ENCODE data around the gene UGT1A9. TPM values are rescaled to one million over a fixed set of nuclear protein-coding genes. Genes with fewer than 3 reads are reported as not detected.

Gene UGT1A9
- total and polyA plus RNA-seq, 2 of the 4 experiments (the other 2 are of a cell fraction), result not detected

DNA sequence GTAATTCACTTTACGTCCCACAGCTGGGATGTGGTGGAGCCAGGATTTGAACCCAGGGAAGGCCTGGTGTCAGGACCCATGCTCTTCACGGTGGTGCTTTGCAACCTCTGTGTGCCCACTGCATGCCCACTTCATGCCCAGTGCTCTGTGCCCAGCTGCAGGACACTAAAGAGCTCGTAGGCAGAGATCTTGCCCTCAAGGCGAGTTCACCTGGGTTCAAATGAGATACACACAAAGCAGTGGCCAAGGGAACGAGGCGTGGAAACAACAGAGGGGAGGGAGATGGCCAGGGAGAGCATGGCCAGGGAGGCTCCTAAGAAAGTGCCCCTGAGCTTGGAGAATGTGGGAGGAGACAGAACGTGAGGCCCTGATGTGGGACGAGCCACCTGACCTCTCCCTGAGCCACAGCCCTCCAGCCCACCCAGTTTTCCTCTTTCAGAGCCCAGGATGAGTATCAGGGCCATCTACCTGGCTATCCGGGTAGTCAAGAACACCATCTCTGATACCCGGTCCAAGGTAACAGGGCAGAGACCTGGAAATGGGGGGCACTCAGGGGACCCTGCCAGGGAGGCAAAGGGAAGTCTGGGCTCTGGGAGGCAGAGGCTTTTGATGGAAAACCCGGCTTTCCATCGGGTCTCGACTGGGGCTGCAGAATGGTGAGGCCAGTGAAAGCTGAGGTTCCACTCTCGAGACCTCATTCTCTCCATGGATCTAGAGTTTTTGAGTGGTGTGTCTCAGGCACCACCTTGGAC, 126.8 kb downstream of the UGT1A9 start:
- no peak for ATAC-seq (ENCODE audit: low read depth)
- Histone ChIP-seq H4K5ac (ENCODE audit: low read depth, low read length) (no peak overlapping the region), H2BK120ac (ENCODE audit: low read depth, low read length) (no peak overlapping the region), H2BK5ac (ENCODE audit: low read depth, low read length, poor library complexity, severe bottlenecking) (no peak overlapping the region), H3K4me1 (ENCODE audit: control insufficient read depth, insufficient read depth, low read length) (no peaks in the 10 kb centered on the region), H3K4me2 (ENCODE audit: low read depth, low read length) (no peak overlapping the region), H3K56ac (ENCODE audit: extremely low read depth, insufficient read depth, low read length) (no peak overlapping the region), H3K27me3 (ENCODE audit: control insufficient read depth, insufficient read depth, low read length) (peaks cover 14% of the 10 kb centered on the region), H2BK20ac (ENCODE audit: low read depth, low read length) (no peak overlapping the region), H2AK9ac (replicated peaks; ENCODE audit: low read depth, low read length, poor library complexity) (no peak overlapping the region), H2AK5ac (ENCODE audit: low read depth, low read length) (no peak overlapping the region), H3K23ac (ENCODE audit: low read depth, low read length) (no peak overlapping the region), H2BK15ac (ENCODE audit: low read depth, low read length) (no peak overlapping the region), H3K4me3 (ENCODE audit: insufficient read depth, low read depth, low read length) (no peak overlapping the region), H2AFZ (replicated peaks; ENCODE audit: low read length, poor library complexity) (no peak overlapping the region), H3K18ac (ENCODE audit: low read depth, low read length) (no peak overlapping the region), H3K79me1 (ENCODE audit: low read depth in 1 of 2, low read length in 2 of 2) (no peaks in the 10 kb centered on the region), H3K4ac (ENCODE audit: low read depth, low read length) (no peak overlapping the region), H3K14ac (replicated peaks; ENCODE audit: low read depth, low read length) (no peak overlapping the region), H3K36me3 (ENCODE audit: control insufficient read depth, insufficient read depth, low read length) (no peaks in the 10 kb centered on the region), H4K20me1 (ENCODE audit: insufficient read depth, low read length) (no peaks in the 10 kb centered on the region), H3K9me1 (ENCODE audit: insufficient read depth, low read length) (no peaks in the 10 kb centered on the region), H4K8ac (ENCODE audit: low read depth in 2 of 2, low read length in 2 of 2) (no peak overlapping the region), H3K27ac (ENCODE audit: insufficient read depth, low read length) (no peak overlapping the region), H3K9ac (ENCODE audit: low read depth, low read length) (no peak overlapping the region), H4K91ac (ENCODE audit: insufficient read depth, low read depth, low read length) (no peak overlapping the region), H3K9me3 (ENCODE audit: control insufficient read depth, insufficient read depth, low read length) (no peaks in the 10 kb centered on the region; the same call in 1 of the 2 replicates)
- CTCF ChIA-PET, result no interaction called here
- no TSS peak for BruUV-seq (replicated peaks)
- intact Hi-C loops (cut with micrococcal nuclease), result no loop called here
- in situ Hi-C loops (cut with MboI; ENCODE audit: low sequenced_read_pairs), result no loop called here
- TF ChIP-seq FOS (IDR thresholded peaks at IDR 0.05; ENCODE audit: low read depth, low read length) (no peak), ELK1 (IDR thresholded peaks at IDR 0.05; ENCODE audit: borderline replicate concordance, low read depth, low read length) (no peak), CTCF (conservative IDR thresholded peaks at IDR 0.05; ENCODE audit: low read depth, low read length) (no peak), CHD1 (IDR thresholded peaks at IDR 0.05; ENCODE audit: low read depth, low read length) (no peak), POLR2A (IDR thresholded peaks at IDR 0.05; ENCODE audit: low read depth, low read length) (no peak), MAFK (IDR thresholded peaks at IDR 0.05; ENCODE audit: low read depth, low read length) (no peak), SMC3 (IDR thresholded peaks at IDR 0.05; ENCODE audit: low read depth, low read length) (no peak), BHLHE40 (IDR thresholded peaks at IDR 0.05; ENCODE audit: low read depth, low read length) (no peak), RAD21 (IDR thresholded peaks at IDR 0.05; ENCODE audit: low read length) (no peak), RFX5 (IDR thresholded peaks at IDR 0.05; ENCODE audit: low read depth, low read length) (no peak)
- TF ChIP-seq, protein P1, sequence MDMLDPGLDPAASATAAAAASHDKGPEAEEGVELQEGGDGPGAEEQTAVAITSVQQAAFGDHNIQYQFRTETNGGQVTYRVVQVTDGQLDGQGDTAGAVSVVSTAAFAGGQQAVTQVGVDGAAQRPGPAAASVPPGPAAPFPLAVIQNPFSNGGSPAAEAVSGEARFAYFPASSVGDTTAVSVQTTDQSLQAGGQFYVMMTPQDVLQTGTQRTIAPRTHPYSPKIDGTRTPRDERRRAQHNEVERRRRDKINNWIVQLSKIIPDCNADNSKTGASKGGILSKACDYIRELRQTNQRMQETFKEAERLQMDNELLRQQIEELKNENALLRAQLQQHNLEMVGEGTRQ (IDR thresholded peaks at IDR 0.05; ENCODE audit: low read depth, low read length), result no peak
- POLR2A ChIA-PET (ENCODE audit: unreplicated experiment), result no interaction called here
- dilution Hi-C loops (cut with HindIII; ENCODE audit: low sequenced_read_pairs, unreplicated experiment), result no loop called here
- no peak for DNase-seq
- 26% methylated on average over 3 of the region's 14 CpGs; no CpG with 5 or more reads in 1 of the 2 experiments for WGBS, 2 experiments (ENCODE audit: extremely low coverage in 2 of 2, insufficient read length in 1 of 2)
